OCI-LY7 (cell line): ENCODE data around the gene ZNF208. TPM values are rescaled to one million over a fixed set of nuclear protein-coding genes. Genes with fewer than 3 reads are reported as not detected.

Source experiments
- BruUV-seq: library from RNA; stranded (reverse); fragments of 400-500 nt; replicated peaks from 2 replicates; lab custom pipeline; 2021; lab: Mats Ljungman, UMichigan
- CTCF ChIA-PET: fragments of 300-600 bp; sonication (Branson Sonifier 250); formaldehyde crosslinking; loops from one replicate; lab custom pipeline; 2022; ENCODE audit warnings: antibody characterized with exemption; ENCODE audit not compliant: unreplicated experiment; lab: Charles Lee
- POLR2A ChIA-PET: fragments of 300-600 bp; sonication (Branson Sonifier 250); formaldehyde crosslinking; loops from one replicate; lab custom pipeline; 2022; ENCODE audit warnings: antibody characterized with exemption; lab: Charles Lee
- DNase-seq: peaks from one replicate; pipeline ENCODE4 v3.0.0-alpha.2; 2015; ENCODE audit warnings: low spot score
- H2AFZ ChIP-seq: fragments of 200-600 bp; sonication (generic), shearing (Covaris generic); 2 replicates; pipeline ENCODE4 v1.6.1; 2014; ENCODE audit warnings: mild to moderate bottlenecking, antibody characterized with exemption, low read length, moderate library complexity
- H3K27ac ChIP-seq: fragments of 200-600 bp; sonication (generic); 2 replicates; pipeline ENCODE4 v1.5.1; 2014; ENCODE audit warnings: mixed run types, low read depth, mild to moderate bottlenecking, moderate library complexity, low read length, inconsistent platforms; ENCODE audit not compliant: poor library complexity, severe bottlenecking
- H3K36me3 ChIP-seq: fragments of 200-600 bp; sonication (generic); 2 replicates; pipeline ENCODE4 v1.6.1; 2014; ENCODE audit warnings: mild to moderate bottlenecking, antibody characterized with exemption, low read length, moderate library complexity, mixed read lengths; ENCODE audit not compliant: insufficient read depth
- H3K4me1 ChIP-seq: fragments of 200-600 bp; sonication (generic); 2 replicates; pipeline ENCODE4 v1.5.1; 2014; ENCODE audit warnings: mild to moderate bottlenecking, low read length; ENCODE audit not compliant: insufficient read depth, poor library complexity, severe bottlenecking
- H3K4me2 ChIP-seq: fragments of 200-600 bp; sonication (generic); 2 replicates; pipeline ENCODE4 v1.6.1; 2014; ENCODE audit warnings: mild to moderate bottlenecking, low read length
- H3K4me3 ChIP-seq: fragments of 200-600 bp; sonication (generic); 2 replicates; pipeline ENCODE4 v1.5.1; 2014; ENCODE audit warnings: mild to moderate bottlenecking, low read depth, low read length; ENCODE audit not compliant: poor library complexity, severe bottlenecking
- H3K79me2 ChIP-seq: fragments of 200-600 bp; sonication (generic); 2 replicates; pipeline ENCODE4 v1.6.1; 2016; ENCODE audit warnings: low read depth, mild to moderate bottlenecking, low read length, moderate library complexity, mixed read lengths; ENCODE audit not compliant: insufficient read depth
- H3K9me2 ChIP-seq: fragments of 200-600 bp; sonication (generic); 2 replicates; pipeline ENCODE4 v1.6.1; 2016; ENCODE audit warnings: mild to moderate bottlenecking, low read length, mixed read lengths; ENCODE audit not compliant: insufficient read depth
- H3K9me3 ChIP-seq: fragments of 200-600 bp; sonication (generic); 2 replicates; pipeline ENCODE4 v1.6.1; 2014; ENCODE audit warnings: mild to moderate bottlenecking, mixed run types, low read length, mixed read lengths
- H4K20me1 ChIP-seq: fragments of 200-600 bp; sonication (generic); 2 replicates; pipeline ENCODE4 v1.6.1; 2014; ENCODE audit warnings: mild to moderate bottlenecking, antibody characterized with exemption, low read length, moderate library complexity, mixed read lengths; ENCODE audit not compliant: insufficient read depth
- EZH2phosphoT487 ChIP-seq: fragments of 200-600 bp; sonication (generic); IDR thresholded peaks from 2 replicates; pipeline ENCODE4 v1.6.1; 2018; ENCODE audit warnings: low read depth, borderline replicate concordance, mild to moderate bottlenecking, mixed run types, antibody characterized with exemption, low read length, moderate library complexity, mixed read lengths
- intact Hi-C: fragments of 100-400 bp; cut with micrococcal nuclease; formaldehyde crosslinking; loops from one replicate; pipeline ENCODE4 v1.10.0; 2022; ENCODE audit not compliant: unreplicated experiment
- total RNA-seq, 2 experiments: library from RNA; depleted of rRNA in 1 of 2; stranded (reverse); fragments of >200 nt in 1 of 2; shearing (Covaris generic) in 1 of 2; gene quantifications; 2 replicates each; pipeline ENCODE4 v1.2.3, GENCODE V29; 2014 to 2022
- TF ChIP-seq, protein P1 (sequence below): fragments of 200-600 bp; sonication (generic); conservative IDR thresholded peaks from 2 replicates; pipeline ENCODE4 v1.5.1; 2014; ENCODE audit warnings: mild to moderate bottlenecking, antibody characterized with exemption, low read length, moderate library complexity, mixed read lengths

ZNF208 gene
- total RNA-seq, 2 experiments from 2014 or later, result not detected

DNA sequence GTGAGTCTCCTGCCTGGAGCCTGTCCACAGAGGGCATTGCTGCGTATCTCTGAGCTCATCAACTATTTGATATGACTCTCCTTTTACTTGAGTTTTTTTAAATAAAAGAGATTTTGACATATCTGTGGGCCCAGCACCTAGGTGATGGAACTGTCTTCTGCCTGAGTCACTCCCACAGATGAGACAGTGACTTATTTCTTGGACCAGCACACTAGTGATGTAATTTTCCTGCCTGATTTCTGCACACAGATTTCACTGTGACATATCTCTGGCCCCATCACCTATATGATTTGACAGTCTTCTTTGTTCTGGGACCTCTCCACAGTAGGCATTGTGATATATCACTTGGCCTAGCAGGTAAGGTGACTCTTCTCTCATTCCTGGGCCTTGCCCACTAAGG is 108.2 kb downstream of the ZNF208 start:
- no peaks in the 10 kb centered on the region for H4K20me1 ChIP-seq
- intact Hi-C loops, result no loop called here
- no peak overlapping the region for H3K4me2 ChIP-seq
- POLR2A ChIA-PET, result no interaction called here
- BruUV-seq, result no TSS peak
- H3K4me1 ChIP-seq, result no peaks in the 10 kb centered on the region
- H3K36me3 ChIP-seq, result no peaks in the 10 kb centered on the region
- no peaks in the 10 kb centered on the region for H3K9me2 ChIP-seq
- H3K9me3 ChIP-seq, result no peaks in the 10 kb centered on the region
- H3K4me3 ChIP-seq, result no peak overlapping the region
- no peak overlapping the region for H2AFZ ChIP-seq
- no peaks in the 10 kb centered on the region for H3K79me2 ChIP-seq
- CTCF ChIA-PET, result no interaction called here
- TF ChIP-seq, protein P1, sequence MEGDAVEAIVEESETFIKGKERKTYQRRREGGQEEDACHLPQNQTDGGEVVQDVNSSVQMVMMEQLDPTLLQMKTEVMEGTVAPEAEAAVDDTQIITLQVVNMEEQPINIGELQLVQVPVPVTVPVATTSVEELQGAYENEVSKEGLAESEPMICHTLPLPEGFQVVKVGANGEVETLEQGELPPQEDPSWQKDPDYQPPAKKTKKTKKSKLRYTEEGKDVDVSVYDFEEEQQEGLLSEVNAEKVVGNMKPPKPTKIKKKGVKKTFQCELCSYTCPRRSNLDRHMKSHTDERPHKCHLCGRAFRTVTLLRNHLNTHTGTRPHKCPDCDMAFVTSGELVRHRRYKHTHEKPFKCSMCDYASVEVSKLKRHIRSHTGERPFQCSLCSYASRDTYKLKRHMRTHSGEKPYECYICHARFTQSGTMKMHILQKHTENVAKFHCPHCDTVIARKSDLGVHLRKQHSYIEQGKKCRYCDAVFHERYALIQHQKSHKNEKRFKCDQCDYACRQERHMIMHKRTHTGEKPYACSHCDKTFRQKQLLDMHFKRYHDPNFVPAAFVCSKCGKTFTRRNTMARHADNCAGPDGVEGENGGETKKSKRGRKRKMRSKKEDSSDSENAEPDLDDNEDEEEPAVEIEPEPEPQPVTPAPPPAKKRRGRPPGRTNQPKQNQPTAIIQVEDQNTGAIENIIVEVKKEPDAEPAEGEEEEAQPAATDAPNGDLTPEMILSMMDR, result no peak
- TF ChIP-seq EZH2phosphoT487, result no peak
- H3K27ac ChIP-seq, result no peak overlapping the region
- no peak for DNase-seq

DNA sequence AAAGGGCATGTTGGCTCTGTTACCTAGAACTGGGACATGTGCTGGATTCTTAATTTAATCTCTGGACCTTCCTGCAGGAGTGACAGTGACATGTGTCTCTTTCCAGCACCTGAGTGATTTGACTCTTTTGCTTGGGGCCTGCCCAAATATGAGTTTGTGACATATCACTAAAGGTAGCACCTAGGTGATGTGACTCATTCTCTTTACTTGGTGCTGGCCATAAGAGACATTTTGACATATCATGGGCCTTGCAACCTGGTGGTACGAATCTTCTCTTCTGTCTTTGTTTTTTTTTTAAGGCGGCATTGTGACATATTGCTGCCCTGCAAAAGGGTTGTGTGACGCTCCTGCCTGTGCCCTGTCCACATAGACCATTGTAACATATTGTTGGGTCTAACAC is 108.9 kb downstream of the ZNF208 start:
- TF ChIP-seq EZH2phosphoT487, result no peak
- TF ChIP-seq, protein P1, result no peak
- no peaks in the 10 kb centered on the region for H3K4me1 ChIP-seq
- POLR2A ChIA-PET, result no interaction called here
- no peak for DNase-seq
- CTCF ChIA-PET, result no interaction called here
- intact Hi-C loops, result no loop called here
- H4K20me1 ChIP-seq, result no peaks in the 10 kb centered on the region
- no peaks in the 10 kb centered on the region for H3K9me3 ChIP-seq
- no peak overlapping the region for H3K27ac ChIP-seq
- H3K4me2 ChIP-seq, result no peak overlapping the region
- no peak overlapping the region for H3K4me3 ChIP-seq
- no peaks in the 10 kb centered on the region for H3K36me3 ChIP-seq
- BruUV-seq, result no TSS peak
- H2AFZ ChIP-seq, result no peak overlapping the region
- no peaks in the 10 kb centered on the region for H3K9me2 ChIP-seq
- no peaks in the 10 kb centered on the region for H3K79me2 ChIP-seq

DNA sequence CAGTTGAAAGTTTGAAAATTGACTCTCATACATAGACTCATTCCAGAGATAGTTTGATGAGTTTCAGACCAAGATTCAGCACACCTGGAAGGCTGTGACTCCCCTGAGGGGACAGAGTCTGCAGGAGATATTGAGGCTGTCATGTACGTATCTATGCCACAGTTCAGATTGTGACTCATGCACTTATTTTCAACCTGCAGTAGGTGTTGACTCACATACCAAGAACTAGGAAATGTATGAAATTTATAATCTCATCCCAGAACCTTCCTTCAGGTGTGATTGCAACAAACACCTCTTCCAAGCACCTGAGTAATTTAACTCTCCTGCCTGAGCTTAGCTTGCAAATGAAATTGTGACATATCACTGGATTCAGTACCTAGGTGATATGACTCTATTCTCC is 110.3 kb downstream of the ZNF208 start:
- ChIA-PET POLR2A (interaction anchor here (0.6 kb wide), 1 partner anchor 1042 kb away, joined by 3 read pairs; no protein-coding TSS in a partner anchor), CTCF (no interaction called here)
- H3K4me3 ChIP-seq, result no peak overlapping the region
- H3K9me2 ChIP-seq, result no peaks in the 10 kb centered on the region
- DNase-seq, result no peak
- no peak overlapping the region for H3K27ac ChIP-seq
- H4K20me1 ChIP-seq, result no peaks in the 10 kb centered on the region
- H3K4me2 ChIP-seq, result no peak overlapping the region
- TF ChIP-seq, protein P1, result no peak
- no peak for TF ChIP-seq EZH2phosphoT487
- no peaks in the 10 kb centered on the region for H3K9me3 ChIP-seq
- H3K79me2 ChIP-seq, result no peaks in the 10 kb centered on the region
- intact Hi-C loops, result no loop called here
- no TSS peak for BruUV-seq
- H3K4me1 ChIP-seq, result no peaks in the 10 kb centered on the region
- no peaks in the 10 kb centered on the region for H3K36me3 ChIP-seq
- H2AFZ ChIP-seq, result no peak overlapping the region
